ENCODE data around the gene CDC42SE2.

The CDC42SE2 gene, protein sequence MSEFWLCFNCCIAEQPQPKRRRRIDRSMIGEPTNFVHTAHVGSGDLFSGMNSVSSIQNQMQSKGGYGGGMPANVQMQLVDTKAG

DNA sequence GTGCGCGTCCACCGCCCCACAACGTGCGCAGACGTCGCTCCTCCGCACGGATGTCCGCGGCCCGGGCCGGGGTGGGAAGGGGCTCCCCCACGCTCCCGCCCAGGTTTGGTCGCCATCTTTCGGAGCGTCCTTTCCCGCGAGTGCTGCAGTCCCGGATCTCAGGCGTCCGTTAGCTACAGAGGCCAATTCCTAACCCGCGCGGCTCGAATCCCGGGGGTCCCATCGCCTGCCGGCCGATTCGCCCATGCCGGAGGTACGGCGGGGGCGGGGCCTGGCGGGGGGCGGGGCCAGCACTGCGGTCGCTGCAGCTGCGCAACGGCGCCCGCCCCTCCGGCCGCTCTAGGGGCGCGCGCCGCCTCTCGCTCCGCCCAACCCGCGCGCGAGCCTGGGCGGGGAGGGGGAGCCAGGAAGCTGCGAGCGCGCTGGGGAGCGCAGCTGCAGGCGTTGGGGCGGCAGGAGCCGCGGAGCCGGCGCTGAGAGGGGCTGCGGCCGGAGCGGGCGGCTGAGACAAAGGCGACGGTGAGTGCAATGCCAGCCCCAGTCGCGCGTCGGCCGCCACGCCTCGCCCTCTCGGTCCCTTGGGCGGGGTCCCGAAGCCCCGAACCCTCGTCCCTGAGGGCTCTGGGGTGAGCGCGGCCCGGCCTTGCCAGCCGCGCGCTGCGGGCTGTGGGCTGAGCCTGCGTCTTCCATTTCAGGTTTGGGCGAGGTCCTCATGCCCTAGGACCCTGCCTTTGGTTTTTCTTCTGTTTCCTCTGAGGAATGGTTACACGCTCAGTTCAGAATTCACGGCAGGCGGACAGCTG, at the start of gene CDC42SE2:
Gene CDC42SE2 (plus strand): TSS at position 406 of the 803 bp plus-strand sequence. CDS start 95,441 bp downstream, outside the sequence.
- peak; percentile 88 for DNase-seq

DNA sequence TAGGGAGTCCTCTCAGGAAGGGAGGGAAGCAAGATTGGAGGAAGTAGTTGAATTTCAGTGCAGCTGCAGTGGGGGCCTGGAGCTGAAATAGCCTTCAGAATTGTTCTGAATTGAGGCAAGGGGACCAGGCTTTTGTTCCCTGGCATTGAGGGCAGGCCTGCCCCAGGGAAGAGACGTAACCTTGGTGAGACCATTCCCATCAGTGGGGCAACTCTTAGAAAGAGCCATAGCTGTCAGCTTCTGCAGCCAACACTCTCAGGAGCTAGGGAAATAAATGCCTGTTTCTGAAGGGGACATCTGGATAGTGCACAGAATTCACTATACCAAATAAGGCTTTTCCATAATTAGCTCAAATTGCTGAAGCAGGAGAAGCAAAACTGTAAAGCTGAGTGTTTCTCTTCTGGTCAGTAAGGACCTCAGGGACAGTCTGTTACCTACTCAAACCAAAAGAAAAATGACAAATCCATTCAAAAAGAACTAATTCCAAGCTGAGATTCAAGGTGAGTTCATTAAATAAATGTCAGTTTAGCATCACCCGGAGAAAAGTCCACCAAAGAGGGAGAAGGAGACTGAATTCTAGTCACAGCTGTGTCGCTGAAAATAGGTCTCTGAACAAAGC, 49.1 kb upstream of the CDC42SE2 start:
- no peak for DNase-seq

DNA sequence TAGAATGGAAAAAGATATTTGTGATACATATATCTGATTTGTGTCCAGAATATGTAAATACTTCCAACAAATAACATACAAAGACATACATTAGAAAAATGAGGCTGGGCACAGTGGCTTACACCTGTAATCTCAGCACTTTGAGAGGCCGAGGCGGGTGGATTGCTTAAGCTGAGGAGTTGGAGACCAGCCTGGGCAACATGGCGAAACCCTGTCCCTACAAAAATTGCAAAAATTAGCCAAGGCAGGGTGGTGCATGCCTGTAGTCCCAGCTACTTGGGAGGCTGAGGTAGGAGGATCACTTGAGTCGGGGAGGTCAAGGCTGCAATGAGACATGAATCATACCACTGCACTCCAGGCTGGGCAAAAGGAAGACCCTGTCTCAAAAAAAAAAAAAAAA, 46.1 kb upstream of the CDC42SE2 start:
- DNase-seq = no peak

DNA sequence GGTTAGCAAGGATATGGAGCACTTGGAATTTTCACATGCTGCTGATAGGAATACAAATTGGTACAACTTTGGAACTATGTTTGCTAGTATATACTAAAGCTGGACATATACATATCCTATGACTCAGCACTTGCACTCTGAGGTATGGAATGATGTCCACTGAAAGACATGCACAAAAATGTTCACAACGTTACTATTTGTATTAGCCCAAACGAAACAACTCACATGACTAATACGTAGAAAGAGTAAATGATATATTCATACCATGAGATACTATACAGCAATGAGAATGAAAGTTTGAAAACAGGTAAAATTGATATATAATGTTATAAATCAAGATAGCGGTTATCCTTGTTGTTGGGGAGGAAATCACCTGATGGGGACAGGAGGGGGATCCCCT, 45.5 kb upstream of the CDC42SE2 start:
- peak; percentile 64 for DNase-seq

DNA sequence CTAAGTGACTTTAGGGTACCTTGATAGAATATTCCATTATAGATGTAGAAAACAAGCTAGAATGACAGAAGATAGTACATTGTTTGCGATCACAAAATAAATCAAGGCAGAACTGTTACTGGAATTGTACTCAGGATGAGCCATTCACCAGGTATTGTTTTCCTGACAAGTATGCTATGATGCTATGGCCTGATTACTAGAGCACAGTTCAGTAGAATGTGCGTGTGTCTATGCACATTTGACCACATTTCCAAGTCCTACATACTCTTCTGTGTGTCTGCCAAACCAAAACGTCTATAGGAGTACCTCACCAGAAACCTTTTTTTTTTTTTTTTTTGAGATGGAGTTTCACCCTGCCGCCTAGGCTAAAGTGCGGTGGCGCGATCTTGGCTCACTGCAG, 43.3 kb upstream of the CDC42SE2 start:
- no peak for DNase-seq

DNA sequence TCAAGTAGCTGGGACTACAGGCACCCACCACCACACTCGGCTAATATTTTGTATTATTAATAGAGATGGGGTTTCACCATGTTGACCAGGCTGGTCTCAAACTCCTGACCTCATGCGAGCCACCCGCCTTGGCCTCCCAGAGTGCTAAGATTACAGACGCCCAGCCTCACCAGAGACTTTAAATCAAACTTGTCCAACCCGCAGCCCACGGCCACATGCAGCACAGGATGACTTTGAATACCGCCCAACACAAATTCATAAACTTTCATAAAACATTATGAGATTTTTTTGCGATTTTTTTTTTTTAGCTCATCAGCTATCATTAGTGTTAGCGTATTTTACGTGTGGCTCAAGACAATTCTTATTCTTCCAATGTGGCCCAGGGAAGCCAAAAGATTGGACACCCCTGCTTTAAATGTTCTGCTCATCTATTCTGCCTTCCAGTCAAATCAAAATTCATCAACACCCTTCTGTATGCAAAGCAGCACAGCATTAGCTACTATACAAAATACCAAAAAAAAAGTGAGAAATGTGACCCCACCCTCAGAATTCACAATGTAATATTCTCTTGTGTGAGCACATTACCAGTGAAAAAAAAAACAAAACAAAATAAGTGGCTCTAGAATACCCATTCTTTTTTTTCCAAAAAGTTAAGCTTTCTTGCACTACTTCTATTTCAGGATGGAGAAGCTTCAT, 42.7 kb upstream of the CDC42SE2 start:
- no peak for DNase-seq

DNA sequence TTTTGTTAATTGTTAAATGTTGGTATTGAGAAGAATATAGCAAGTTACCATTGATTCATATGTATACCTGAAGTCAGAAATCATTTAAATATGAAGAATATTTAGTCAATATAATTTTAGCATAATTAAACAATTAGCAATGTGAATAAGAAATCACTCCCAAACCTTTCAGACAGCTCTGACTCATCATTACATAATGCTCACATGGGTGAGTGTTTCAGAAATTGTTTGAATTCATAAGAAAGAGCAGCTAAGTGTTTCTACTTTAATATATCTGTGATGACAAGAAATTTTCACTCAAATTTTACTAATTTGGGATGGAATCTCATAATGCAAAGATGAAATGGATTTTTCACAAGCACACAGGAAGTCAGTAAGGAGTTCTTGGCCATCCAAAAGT, 42.0 kb upstream of the CDC42SE2 start:
- DNase-seq = peak; percentile 40

DNA sequence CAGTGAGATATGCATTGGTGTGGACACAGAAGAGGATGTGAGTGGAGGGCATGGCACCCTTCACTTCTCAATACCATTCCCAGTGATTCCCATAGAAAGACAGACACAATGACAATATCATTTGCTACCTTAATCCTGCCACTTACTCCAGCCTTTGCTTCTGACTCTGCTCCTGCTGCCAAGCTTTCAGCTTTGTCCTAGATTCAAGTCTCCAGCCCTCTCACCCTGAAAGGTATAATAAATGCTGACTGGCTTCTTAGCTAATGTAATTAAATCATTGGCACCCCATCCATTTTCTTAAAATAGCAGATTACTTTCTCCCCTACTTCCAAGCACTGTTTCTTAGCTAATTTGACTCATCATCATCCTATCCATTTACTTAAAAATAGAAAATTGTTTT, 41.1 kb upstream of the CDC42SE2 start:
- DNase-seq = no peak

DNA sequence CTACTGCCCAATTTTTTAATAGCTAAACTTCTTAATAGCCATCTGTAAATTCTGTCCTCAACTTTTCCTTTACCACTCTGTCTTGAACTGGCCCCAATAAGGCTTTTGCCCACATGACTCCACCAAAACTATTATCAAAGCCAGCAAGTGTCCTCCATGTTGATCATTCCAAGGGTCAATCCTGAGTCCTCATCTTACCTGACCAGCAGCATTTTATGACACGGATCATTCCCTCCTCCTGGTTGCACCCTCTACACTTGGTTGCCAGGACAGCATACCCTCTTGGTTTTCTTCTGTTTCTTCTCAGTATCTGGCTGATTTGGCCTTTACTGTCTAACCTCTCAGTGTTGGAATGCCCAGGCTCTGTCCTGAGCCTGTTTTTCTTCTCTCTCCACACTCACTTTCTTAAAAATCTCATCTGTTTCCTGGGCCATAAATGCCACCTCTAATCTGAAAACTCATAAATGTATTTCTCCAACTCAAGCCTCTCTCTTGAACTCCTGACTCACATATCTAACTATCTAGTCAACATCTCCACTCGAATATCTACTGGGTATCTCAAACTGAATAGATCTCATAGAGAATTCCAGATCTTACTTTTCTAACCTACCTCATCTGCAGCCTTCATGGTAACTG, 40.0 kb upstream of the CDC42SE2 start:
- peak; percentile 7 for DNase-seq

DNA sequence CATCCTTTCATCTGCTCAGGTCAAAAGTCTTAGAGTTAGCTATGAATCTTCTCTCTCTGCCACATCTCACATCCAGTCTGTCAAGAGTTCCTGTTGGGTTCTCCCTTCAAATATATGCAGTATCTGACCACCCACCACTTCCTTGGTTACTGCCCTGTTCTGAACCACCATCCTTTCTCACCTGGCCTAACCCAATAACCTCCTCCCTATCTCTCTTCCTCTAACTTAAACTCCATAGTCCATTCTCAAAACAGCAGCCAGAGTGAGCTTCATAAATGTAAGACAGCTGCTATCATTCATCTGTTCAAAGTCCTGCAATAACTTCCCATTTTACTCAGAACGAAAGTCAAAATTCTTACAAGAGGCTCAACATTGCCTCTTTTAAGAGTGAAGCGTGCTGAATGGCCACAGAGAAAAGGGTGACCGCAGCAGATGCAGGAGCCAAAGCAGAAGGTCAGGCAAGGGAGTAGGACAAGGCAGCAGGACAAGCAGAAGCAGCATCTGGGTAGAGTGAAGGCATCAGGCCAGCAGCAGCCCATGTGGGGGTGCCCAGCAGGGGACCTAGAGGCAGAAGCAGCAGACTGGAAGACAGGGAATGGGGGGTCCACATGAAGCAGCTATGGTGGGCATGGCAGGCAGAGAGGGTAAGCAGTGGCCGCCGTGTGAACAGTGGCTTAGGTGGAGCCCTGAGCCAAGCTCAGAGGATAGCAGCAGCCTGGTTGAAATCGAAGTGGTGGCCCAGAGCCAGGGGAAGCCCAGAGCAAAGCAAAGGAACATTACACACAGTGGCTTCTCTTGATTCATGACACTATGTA, 39.3 kb upstream of the CDC42SE2 start:
- DNase-seq = no peak

DNA sequence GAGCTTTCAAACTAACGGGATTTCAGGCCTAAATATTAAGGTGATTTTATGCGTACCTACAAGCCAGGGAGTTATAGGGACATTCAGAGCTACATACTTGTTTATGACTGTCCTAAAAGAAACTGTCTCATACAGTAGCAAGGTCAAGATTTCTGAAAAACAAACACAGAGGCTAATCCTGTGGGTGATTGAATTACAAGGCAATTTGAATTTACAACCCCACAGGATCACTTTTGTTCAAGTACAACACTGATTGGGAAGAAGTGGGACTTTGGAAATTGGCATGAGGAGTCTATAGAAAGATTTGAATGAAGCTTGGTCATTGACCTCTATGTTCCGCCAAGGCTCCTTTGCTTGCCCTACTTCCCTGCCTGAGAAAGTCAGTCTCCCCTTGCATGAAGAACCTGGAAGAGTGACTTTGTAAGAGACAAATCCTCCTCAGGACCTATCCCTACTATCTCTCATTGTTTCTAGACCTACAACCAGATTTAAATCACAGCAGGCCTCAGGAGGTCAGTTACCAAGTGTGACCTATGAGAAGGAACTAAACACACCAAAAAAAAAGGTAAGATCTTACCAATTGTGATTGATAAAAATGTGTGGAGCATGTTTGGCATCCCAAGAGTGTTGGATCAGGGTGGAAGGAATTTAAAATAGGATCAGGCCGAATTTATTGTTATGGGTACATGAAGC, 38.4 kb upstream of the CDC42SE2 start:
- DNase-seq = no peak

DNA sequence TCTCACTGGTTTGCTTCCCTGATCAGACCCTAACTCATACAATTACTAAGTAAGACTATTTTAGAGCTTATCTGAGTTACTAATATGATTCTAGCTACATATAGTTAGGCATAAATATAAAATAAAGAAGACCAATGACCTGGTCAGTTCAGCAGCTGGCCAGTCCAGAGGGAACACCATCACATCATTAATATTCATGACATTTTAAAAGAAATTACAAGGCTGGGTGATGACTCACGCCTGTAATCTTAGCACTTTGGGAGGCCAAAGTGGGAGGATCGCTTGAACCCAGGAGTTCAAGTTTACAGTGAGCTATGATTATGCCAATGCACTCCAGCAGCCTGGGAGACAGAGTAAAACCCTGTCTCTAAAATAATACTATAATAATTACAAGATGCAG, 37.0 kb upstream of the CDC42SE2 start:
- peak; percentile 7 for DNase-seq

DNA sequence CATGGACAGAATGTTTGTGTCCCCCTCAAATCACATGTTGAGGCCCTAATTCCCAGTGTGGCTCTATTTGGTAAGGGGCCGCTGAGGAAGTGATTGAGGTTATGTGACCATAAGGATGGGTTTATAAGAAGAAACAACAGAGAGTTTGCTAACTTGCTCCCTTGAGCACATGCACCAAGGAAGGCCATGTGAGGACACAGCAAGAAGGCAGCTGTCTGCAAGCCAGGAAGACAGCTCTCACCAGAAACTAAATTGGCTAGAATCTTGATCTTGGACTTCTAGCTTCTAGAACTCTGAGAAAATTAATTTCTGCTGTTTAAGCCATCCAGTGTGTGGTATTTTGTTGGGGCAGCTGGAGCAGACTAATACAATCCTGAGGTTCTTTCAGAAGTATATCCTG, 35.2 kb upstream of the CDC42SE2 start:
- no peak for DNase-seq

DNA sequence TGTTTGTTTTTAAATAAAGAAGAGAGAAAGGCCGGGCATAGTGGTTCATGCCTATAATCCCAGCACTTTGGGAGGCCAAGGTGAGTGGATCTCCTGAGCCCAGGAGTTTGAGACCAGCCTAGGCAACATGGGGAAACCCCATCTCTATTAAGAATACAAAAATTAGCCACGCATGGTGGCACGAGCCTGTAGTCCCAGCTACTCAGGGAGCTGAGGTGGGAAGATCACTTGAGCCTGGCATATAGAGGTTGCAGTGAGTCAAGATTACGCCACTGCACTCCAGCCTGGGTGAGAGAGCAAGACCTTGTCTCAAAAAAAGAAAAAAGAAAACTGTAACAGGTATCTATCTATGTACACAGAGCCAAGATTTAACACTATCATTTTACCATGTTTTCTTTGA, 34.2 kb upstream of the CDC42SE2 start:
- DNase-seq = no peak

DNA sequence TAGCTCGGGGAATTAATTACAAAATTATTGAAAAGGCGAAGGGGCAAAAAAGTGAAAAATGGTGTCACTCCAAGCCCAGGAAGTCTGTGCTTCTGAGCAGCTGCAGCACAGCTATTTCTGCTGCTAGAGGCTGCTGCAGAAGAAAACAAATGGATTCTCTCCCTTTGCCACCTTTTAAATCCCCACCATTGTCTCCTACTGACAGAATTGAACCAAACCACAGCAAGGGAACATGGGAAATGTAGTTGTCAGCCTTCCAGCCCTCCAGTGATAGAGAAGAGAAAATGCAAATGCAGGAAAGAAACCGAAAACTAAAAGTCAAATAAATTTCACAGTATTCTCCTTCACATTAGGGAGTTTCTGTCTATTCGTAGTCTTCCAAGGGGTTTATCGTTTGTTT, 33.4 kb upstream of the CDC42SE2 start:
- no peak for DNase-seq

DNA sequence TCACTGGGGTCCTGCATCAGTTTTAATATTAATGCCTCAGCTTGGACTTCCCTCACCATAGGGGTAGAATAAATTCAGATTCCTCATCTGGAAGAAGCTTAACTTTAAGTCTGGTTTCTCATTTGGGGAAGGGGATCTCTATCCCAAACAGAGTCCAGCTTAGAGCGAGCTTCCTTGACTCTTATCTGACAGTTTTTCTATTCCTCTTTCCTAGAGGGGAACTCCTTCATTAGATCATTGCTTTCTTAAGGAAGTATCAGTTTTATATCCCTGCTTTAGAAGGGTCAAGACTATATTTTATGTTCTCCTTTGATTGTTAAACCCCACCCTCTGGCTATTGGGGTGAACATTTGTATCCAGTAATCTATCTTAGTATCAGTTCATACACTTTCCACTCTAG, 24.2 kb upstream of the CDC42SE2 start:
- no peak for DNase-seq

DNA sequence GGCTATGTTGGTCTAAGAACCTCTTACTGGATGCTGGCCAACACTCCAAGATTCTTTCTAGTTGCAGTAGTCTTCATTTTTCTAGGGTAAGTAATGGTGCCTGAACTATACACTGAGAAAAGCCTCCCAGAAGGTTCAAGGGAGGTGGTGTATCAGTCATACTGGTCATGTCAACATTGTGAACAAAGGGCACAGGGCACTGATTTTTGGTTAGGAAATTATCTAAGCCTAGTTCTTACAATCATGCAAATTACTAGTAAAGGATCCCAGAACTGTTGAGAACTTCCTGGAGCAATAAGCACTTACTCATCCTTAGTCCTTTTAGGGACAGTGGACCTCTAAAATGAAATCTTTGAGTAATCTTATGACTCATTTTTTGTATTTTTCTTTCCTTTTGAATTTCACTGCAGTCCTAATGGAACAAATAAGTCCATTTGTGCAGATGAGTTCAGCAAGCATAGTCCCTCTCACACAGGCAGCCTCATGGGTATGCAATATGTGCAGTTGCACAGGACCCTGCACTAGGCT, 21.1 kb upstream of the CDC42SE2 start:
- DNase-seq = peak; percentile 91

DNA sequence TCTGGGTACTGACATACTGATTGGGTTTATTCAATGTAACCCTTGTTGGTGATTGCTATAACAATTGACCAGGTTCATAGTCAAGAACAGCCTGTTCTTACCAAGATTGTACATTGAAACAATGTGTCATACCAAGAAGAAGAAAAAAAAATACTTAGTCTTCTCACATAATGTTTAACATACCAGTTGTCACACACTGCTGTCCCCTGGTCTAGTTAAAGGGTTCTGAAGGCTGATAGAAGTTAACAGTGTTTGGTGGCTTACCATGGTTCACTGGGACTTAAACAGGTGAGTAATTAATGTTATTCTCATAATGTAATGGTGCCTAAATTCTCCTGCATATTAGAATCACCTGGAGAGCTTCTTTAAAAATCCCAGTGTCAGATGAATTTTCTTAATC, 18.5 kb upstream of the CDC42SE2 start:
- no peak for DNase-seq

DNA sequence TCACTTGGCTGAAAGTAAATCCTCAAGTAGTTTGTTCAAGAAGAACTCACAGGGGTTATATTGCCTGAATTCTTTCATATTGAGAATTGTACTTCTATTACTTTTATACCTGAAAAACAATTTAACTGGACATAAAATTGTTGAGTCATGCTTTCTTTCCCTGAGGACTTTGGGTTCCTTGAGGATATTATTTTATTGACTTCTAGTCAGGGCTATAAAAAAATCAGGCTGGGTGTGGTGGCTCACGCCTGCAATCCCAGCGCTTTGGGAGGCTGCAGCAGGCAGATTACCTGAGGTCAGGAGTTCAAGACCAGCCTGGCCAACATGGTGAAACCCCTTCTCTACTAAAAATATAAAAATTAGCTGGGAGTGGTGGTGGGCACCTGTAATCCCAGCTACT, 17.9 kb upstream of the CDC42SE2 start:
- DNase-seq = no peak

DNA sequence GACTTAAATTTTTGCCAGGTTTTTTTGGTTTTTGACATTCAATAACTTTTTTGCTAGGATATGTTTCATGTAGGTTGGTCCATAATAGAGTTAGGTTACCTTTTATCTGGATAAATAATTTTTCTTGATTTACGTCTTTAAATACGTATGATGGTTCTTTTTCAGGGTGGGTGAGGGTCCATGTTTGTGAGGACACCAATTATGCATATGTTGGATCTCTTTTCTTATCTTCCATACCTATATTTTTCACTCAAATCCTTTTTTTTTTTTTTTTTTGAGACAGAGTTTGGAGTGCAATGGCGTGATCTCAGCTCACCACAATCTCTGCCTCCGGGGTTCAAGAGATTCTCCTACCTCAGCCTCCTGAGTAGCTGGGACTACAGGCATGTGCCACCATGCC, 17.3 kb upstream of the CDC42SE2 start:
- no peak for DNase-seq

DNA sequence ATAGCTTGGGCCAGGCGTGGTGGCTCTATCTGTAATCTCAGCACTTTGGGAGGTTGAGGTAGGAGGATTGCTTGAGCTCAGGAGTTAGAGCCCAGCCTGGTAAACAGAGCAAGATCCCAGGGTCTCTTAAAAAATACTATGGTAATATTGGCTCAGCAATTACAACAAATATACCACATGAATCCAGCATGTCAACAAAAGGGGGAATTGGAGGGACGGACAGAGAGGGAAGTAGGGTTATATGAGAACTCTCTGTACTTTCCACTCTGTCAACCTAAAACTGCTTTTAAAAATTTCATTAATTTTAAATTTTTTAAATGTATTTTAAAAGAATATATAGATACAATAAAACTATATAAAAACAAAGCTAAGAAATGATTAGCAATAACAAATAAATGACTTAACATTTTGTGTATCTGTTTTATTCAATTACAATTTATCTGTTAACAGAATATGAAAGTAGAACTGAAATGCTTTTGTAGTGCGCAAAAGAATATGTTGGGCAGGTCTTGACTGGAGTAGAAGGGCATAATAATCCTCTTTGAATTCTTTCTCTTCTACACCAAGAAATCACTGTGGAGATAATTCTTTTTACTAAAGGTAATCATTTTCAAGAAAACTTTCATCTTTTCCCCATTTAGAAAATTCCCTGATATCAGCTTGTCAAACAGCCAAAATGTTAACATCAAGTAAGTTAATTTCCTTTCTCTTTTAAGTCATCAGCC, 12.9 kb upstream of the CDC42SE2 start:
- DNase-seq = no peak
